ENCODE data around the gene SEMA4F.
A peak's percentile ranks its signal among the peaks of the same experiment; 100 is the strongest.

SEMA4F gene

DNA sequence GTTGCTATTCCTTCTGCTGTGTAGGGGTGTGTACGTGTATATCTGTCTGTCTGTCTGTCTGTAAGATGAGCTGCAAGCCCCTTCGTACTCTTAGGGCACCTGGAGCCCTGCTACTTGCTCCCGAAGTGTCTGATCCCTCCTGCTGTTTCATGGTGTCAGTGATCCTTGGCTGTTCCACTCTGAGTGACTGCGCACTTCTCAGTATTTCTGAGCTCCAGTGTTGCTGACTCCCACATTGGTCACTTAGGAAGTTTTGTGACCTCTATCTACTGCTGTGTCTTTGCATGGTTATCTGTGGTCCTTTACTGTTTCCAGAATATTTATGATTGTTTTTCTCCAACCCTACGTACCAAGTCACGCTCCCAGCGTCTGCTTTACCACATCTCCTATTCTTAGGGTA lies 16.2 kb downstream of the SEMA4F start:
- no peak for DNase-seq

DNA sequence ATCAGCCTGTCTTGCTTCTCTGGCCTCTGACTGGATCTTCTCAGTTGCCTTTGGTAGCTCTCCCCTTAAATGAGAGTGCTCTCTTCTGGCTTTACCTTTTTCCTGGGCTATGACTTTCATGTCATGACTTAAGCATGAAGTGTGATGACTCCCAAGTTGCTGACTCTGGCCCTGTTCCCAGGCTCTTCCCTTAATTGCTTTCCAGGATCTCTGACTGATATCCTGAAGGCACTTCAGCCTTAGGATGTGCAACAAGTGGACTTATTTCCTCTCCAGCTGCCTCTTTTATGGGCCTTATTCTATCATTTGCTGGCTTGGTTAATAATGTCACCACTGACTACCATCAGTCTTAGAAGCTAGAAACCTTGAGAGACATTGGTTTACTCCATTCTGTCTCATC lies 17.4 kb downstream of the SEMA4F start:
- no peak for DNase-seq

DNA sequence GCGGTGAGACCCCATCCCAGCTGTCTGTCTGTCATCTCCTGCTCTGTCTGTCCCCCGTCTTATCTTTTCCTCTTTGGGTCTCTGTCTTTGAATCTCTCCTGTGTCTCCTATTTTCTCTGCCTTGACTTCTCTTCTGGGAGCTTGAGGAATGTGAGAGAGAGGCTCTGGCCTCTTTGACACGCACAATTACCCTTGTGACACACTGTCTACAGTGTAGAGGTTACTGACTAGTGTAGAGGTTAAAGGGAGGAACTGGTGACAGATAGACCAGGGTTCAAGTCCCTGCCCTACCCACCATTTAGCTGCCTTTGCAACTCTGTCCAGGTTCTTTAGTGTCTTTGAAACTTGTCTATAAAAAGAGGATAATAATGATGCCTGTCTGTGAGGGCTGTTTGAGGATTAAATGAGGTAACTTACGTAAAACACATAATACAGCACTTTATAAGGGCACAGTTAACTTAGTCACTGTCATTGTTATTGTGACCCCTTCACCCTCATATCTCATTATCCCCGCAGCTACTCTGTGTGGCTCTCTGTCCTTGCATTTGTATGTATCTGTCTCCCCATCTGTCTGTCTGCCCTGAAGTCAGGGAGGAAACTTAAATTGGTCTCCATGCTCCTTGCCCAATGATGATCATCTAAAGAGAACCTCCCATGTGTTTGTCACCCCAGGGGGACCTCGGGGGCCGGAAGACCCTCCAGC lies 19.9 kb downstream of the SEMA4F start:
- DNase-seq: no peak

DNA sequence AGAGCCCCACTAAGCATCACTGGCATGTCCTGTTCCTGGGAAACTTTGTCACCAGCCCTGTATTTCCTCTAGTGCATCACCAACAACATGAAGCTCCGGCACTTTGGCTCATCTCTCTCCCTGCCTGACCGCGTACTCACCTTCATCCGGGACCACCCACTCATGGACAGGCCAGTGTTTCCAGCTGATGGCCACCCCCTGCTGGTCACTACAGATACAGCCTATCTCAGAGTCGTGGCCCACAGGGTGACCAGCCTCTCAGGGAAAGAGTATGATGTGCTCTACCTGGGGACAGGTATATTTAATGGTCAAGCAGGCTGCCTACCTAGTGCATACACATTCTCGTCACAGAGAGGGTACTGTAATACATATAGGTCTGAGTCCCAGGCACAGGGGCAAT lies 21.0 kb downstream of the SEMA4F start:
- no peak for DNase-seq

DNA sequence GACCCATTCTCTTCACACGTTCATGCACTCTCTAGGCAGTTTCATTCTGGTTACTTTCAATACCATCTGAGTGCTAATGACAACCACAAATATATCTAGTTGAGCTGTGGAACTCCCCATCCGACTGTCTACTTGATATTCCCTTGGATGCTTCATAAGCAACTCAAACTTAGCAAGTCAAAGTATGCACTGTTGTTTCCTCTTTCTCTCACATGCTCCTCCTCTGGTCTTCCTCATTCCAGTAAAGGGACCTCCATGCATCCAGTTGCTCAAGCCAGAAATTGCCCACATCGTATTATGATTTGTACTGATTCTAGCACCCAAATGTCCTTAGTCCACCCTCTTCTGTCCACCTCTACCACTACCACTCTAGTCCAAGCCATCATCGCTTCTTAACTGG lies 22.3 kb downstream of the SEMA4F start:
- peak; percentile 32 for DNase-seq

DNA sequence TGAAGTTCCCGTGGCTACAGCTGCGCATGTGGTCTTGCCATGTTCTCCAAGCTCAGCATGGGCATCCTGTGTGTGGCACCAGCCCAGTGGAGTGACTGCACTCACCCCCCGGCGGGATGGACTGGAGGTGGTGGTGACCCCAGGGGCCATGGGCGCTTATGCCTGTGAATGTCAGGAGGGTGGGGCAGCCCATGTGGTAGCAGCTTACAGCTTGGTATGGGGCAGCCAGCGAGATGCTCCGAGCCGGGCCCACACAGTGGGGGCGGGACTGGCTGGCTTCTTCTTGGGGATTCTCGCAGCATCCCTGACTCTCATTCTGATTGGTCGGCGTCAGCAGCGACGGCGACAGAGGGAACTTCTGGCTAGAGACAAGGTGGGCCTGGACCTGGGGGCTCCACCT lies 25.6 kb downstream of the SEMA4F start:
- DNase-seq: no peak

DNA sequence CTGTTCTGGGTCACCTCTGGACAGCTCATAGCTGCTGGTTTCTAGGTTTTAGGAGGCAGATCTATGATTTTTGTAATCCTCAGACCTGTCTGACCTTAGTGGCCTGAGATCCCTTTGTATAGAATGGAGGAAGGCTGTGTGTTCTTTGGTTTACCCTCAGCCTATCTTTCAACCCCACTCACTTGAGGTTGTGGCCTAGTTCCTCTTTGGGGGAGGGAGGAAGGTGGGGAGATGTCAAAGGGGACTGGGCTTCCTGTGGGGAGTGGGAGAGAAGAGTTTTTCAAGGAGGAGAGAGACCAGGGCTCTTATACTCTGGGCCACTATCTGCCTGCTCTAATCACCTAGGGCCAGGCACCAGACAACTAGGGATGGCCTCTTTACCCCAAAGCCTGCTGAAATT lies 28.5 kb downstream of the SEMA4F start:
- no peak for DNase-seq

DNA sequence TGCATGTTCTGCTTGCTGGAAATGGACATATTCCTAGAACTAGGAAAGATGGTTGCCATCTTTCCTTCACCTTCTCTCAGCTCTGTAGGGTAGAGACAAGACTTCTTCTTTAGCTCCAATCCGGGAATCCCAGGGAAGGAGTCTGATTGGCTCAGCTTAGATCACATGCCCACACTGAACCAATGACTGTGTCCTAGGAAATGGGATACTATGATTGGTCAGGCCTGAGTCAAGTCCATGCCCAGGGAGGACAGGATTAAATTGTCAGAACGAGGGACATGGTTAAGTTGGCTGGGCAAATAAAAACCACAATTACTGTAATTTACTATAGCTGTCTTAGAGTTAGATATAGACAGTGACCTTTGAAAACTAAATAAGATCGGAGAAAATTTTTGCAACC lies 31.4 kb downstream of the SEMA4F start:
- no peak for DNase-seq

DNA sequence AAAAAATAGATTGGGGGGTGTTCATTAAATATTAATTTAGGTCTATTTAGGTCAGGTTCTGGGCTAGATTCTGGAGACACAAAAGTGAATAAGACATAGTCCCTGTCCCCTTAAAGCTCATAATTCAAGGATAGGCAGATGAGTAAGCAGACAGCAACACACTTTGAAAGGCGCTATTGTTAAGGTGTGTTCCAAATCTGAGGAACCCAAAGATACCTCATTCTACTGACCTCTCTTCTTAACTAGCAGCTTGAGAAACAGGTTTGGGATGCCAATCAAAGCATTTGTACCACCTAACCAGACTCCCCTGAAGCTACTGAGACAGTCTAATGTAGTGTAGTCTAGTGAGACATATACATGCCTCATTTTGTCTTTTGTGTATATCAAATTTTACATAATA lies 34.8 kb downstream of the SEMA4F start:
- DNase-seq: no peak

DNA sequence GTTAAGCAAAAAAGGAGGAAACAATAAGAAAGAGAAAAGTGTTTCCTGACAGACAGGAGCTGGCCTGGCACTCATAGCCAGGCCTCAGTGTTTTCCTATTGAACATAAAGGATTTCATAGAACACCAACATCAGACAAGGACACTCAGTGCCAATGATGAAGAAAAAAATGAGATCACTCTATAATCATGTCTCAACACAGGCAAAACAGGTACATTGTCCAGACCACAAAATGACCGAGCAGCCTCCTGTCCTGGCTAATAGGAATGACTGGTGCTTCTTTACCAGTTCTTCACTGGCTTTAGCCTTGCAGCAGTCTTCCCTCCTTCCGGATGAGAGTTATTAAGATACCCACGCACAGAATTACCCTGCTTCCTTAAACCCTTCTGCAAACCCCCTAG lies 35.6 kb downstream of the SEMA4F start:
- no peak for DNase-seq

DNA sequence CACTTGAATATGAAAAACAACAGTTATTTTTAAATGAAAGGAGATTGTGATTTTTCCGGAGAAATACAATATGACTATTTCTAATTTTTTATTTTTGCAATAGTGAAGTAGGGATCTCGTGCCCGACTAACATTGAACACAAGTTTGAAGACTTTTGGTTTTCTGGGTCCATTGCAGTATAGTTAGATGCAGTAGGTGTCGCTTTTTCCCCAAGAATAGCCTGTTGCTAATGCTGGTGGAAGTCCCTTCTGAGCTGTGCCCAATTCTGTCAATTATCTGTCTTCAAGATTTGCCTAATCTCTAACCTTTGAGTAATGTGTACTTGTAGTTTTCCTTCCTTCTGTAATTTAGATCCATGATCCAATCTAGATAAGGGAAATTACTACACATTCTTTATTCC lies 36.5 kb downstream of the SEMA4F start:
- DNase-seq: peak; percentile 72

DNA sequence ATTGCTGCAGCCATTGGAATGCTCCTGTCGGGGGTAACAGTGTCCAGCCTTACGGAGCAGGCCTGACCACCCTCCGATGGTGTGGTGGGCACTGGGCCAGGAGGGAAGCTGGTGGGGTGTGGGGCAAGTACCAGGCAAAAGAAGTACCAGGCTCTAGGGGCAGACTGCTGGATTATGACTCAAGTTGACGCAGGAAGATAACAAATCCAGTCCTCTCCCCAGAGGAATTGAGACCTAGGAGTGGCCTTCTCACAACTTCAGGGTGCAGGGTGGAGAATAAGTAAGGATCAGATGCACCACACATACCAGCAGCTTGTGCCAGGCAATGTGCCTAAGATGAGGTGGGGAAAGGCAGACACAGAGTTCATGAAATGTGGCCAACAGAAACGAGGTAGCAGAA lies 37.9 kb downstream of the SEMA4F start:
- no peak for DNase-seq

DNA sequence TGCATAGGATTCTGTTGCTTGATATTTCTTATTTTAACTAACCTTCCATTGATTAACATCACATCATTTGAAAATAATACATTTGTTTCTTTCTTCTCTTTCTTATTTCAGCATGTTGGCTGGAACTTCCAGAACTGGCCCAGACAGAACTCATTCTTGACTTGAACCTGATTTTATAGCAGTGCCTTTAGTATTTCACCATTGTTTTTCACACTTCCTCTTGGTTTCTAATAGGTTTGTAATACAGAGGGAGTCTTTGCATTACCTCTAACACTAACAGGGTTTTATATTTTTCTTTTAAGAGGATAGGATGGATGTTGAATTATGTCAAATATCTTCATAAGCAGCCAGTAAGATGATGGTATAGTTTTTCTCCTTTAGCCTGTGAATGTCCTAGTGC lies 39.2 kb downstream of the SEMA4F start:
- DNase-seq: peak; percentile 49

DNA sequence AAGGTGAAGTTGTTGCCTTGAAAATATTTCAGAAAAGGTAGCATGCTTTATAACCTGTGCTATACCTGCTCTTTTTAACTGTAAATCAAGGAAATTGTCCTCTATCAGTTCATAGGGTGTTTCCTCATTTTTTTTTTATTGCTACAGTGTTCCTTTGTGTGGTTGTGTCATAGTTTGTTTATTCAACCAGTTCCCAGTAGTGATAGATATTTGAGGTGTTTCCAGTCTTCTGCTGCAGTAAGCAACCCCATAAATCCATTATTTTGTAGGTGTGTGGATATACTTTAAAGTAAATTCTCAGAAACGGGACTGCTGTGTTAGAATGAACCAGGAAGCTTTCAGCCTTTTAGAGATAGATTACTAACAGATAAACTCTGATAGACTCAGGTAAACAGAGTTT lies 39.6 kb downstream of the SEMA4F start:
- DNase-seq: peak; percentile 16

DNA sequence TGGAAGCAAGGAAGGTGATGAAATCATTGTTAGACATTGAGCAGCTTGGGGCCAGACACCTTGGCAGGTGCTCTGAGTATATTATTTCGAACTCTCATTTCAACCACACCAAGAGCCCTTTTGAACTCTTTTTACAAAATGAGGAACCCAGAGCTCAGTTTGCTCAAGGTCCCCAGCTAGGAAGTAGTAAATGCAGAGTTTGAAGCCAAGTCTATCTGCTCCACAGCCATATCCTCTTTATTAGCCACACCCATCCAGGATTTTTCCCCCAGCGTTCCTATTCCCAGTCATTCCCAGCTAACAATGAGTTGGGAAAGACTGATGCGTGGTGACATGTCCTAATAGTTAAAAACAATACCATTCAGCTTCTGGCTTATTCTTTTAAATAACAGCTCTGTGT lies 40.2 kb downstream of the SEMA4F start:
- peak; percentile 34 for DNase-seq

DNA sequence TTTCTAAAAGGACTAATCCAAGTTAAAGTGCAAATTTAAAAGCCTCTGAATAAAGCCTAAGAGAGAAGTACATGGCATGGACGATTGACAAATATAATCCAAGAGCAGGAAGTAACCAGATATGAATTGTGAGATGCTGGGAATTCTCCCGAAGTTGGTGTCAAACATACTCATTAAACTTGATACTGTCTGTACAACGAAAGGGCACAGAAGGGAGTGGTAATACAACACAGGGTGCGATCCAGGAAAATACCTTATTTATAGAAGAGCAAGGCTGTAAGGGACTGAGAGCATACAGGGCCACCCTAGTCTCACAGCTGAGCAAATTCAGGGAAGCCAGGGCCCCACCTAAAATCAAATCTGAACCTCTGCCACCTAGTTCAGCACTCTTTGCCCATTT lies 41.6 kb downstream of the SEMA4F start:
- no peak for DNase-seq

DNA sequence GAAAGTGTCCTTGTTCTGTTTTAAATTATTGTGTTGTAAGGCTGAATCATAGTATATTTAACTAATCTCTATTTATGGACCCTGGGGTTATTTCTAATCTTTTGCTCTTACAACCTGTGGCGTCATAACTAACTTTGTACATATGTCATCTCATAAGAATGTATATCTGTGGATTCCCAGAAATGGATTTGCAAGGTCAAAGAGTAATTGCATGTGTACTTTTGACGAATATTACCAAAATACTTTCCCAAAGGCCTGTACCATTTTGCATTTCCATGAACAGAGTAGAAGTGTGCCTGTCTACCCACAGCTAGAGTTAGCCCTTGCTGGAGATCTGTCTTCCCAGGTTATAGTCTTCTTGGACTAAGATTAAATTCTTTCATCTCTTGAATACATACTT lies 42.8 kb downstream of the SEMA4F start:
- DNase-seq: peak; percentile 12

DNA sequence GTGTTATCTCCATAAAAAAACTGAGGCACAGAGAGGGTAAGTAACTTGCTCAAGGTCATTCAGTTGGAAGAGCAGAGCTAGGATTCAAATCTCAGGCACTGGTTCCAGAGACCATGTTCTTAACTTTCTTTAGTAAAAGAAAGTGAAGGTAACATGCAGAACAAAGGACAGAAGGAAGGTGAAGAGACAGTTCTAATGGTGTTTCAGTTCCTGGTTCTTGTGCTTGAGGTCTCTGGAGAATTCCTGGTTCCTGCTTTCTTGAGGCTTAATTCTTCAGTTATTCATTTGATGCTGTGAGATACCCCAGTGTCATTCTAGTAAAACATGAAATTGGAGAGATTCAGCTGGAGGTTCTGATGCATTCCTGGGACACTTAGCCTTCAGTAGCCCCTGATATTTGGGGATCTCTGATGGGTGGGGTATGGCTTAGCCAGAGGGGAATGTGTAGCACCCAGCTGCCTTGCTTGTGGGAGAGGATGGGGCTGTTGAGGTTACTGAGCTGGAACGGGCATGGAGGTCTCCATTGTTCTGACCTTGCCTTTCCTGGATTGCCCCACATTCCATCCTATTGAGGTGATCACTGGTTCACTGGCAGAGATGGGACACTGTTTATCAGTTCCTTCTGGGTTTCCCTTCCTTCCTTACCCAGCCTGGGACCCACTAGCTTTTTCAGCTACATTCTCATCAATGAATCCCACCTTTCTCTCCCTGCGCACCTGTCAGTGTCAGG lies 46.8 kb downstream of the SEMA4F start:
- DNase-seq: peak; percentile 28

DNA sequence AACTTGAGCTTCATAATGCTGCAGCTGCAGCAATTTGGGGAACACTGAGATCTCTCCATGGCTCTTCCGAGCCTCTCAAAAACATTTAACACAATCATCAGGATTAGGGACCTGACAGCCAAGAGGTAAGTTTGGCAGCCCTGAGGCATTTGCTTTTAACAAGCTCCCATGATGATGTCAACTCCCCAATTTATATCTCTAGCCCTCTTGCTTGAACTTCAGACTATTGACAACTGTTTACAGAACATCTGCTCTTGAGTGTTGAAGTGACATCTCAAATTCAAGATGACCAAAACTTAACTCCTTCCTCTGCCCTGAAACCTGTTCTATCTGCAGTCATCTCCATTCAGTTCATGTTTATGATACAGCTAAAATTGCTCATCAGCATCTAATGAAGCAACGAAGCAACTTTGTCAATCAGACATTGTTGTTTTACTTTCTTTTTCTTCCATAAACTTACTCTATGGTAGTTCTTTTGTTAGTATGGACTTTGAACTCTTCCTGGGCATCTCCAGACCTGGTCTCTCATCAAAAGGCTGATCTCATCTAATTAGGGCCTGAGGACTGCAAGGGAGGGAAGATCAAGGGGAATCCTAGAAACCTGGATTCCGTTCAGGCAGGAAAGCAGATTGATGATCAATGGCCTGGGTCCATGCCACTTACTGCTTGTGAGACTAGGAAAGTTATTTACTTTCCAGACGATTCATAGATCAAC lies 48.1 kb downstream of the SEMA4F start:
- DNase-seq: peak; percentile 39

DNA sequence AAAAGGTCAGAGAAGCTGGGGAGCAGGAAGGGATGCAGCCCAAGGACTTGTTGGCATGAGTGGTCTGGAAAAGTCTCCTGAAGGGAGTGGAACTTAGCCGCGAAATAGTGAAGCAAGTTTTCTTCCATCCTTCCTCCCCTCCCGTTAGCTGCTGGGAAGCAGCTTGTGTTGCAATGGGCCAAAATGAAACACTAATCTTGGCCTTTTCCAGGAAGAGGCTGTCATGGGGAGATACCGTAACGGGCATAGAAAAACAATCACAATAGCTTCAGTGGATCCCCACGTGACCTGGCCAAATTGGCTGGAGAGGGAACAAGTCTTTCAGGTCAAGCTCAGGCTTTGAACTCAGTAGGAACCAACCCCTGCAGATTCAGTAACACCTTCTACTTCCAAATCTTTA lies 49.3 kb downstream of the SEMA4F start:
- peak; percentile 32 for DNase-seq

DNA sequence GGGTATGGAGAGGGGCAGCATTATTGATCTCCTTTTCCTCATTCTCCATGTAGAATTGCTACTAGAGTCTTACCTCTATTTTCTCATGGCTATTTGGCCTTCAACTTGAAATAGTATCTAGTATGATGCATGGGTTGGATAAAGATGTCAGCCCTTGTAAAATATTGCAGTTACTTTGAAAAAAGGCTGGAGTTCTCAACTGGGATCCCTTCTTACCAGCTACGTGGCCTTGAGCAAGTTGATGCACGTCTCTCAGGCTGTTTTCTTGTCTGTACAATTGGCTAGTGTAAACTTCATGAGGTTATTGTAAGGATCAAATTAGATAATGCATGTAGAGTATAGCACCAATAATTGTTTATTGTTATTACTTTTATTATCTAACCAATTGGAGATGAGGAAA lies 50.2 kb downstream of the SEMA4F start:
- DNase-seq: no peak

DNA sequence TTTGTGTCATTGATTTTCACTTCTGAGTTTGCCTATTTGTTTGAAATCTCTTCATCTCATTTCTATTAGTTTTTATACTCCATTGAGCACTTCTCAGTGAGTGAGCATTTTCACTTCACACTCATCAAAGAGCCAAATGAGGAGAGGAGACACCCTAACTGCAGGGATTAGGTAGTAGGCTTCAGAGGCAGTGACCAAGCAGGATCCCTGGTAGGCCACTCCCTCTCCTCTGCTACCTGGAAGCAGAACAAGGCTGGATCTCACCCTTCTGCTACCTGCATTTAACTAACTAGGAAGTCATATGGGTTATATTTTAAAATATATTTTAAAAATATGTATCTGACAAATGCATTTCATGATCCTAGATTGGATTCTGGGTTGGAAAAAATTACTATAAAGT lies 52.7 kb downstream of the SEMA4F start:
- no peak for DNase-seq

DNA sequence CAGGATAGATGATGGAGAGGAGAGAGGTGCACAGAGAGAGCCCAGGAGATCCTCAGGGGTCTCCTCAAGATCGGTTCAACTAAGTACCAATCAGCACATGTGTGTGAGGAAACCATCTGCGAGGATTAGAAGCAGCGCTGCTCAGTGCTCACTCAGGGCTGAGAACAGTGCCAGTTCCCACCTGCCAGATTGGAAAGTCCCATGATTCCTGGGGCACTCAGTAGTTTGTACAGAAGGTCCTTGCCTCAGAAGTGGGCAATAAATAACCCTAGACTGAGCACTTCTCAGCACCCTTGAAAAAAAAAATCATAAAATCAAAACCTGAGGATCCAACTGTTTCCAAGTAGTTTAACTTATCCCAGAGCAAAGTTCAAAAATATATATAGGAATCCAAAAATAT lies 53.8 kb downstream of the SEMA4F start:
- DNase-seq: no peak

DNA sequence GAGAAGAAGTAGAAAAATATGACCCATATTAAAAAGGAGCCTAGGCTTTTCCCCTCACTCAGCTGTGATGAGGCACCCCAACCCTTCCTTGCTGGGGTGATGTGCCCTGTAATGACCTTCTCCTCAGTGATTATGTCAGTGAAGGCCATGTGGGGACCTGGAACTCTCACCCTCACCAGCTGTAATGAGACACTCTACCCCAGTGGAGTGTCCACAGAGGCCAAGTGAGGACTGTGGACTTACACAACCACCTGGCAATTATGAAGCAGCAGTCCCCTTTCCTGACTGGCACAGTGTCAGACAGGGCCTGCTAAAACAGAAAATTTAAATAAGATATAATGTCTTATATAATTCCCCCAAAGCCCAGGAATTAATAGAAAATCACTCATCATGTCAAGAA lies 54.2 kb downstream of the SEMA4F start:
- peak; percentile 39 for DNase-seq
